GM12873 (cell line): ENCODE data around the gene KLF4.

Experiments used
- CTCF ChIP-seq: IDR thresholded peaks from 2 replicates; pipeline ENCODE4 v1.5.1; 2012; ENCODE audit warnings: low read depth, mild to moderate bottlenecking, moderate library complexity, low read length, control low read depth; ENCODE audit not compliant: insufficient read depth; ENCODE audit errors: missing control alignments

KLF4 gene

GRCh38 chr9:107489687-107490605 lies at the start of gene KLF4:
Gene KLF4 (minus strand): TSS chr9:107489769. CDS start chr9:107489172, 597 bp downstream.
- TF ChIP-seq CTCF: no peak

GRCh38 chr9:107536462-107536861 lies 46.9 kb upstream of the KLF4 start:
- no peak for TF ChIP-seq CTCF

- TF ChIP-seq CTCF: no peak
Measured at GRCh38 chr9:107534510-107535078, 45.0 kb upstream of the KLF4 start.

GRCh38 chr9:107530679-107531078 lies 41.1 kb upstream of the KLF4 start:
- no peak for TF ChIP-seq CTCF

- TF ChIP-seq CTCF: no peak
Measured at GRCh38 chr9:107528686-107529085, 39.1 kb upstream of the KLF4 start.

GRCh38 chr9:107523539-107523938 lies 34.0 kb upstream of the KLF4 start:
- TF ChIP-seq CTCF: no peak

- TF ChIP-seq CTCF: no peak
Measured at GRCh38 chr9:107520186-107520585, 30.6 kb upstream of the KLF4 start.
